HCT116 (cell line): ENCODE results near the gene GFOD1. TPM values are rescaled to one million over a fixed set of nuclear protein-coding genes. Genes with fewer than 3 reads are reported as not detected.

ENCODE experiments used
- ATAC-seq: fragments of 200-7000 bp; cut with Tn5 transposase; 2 replicates; pipeline ENCODE4 v1.9.1; 2020; ENCODE audit warnings: mild to moderate bottlenecking, moderate library complexity
- BruUV-seq: library from RNA; stranded (reverse); fragments of 400-500 nt; replicated peaks from 2 replicates; lab custom pipeline; 2021; lab: Mats Ljungman, UMichigan
- CTCF ChIA-PET: fragments of 300-600 bp; sonication (Branson Sonifier 250); formaldehyde crosslinking; loops from one replicate; lab custom pipeline; 2021; ENCODE audit warnings: antibody characterized with exemption; lab: Charles Lee
- POLR2A ChIA-PET: fragments of 300-600, 350-600 bp; sonication (Branson Sonifier 250); formaldehyde crosslinking; loops from one replicate; lab custom pipeline; 2021; ENCODE audit warnings: antibody characterized with exemption; lab: Charles Lee
- RAD21 ChIA-PET, 2 experiments: fragments of 300-600 bp; sonication (Branson Sonifier 250); formaldehyde crosslinking; loops; one replicate each; lab custom pipeline; 2023; ENCODE audit warnings: low total read pairs in 2 of 2; ENCODE audit not compliant: uncharacterized antibody in 2 of 2, unreplicated experiment in 2 of 2, low non-redundant PET in 1 of 2; lab: Charles Lee
- DNase-seq: peaks from one replicate; pipeline ENCODE4 v3.0.0-alpha.2; 2010; ENCODE audit warnings: low read depth, low spot score
- H2AFZ ChIP-seq: fragments of 200-600 bp; shearing (Covaris generic), sonication (generic); 2 replicates; pipeline ENCODE4 v1.6.1; 2017; ENCODE audit warnings: low read depth, mixed run types, mixed read lengths, antibody characterized with exemption, low read length; ENCODE audit not compliant: poor library complexity, severe bottlenecking
- H3K27ac ChIP-seq: 2 replicates; pipeline ENCODE4 v1.5.1; 2012; ENCODE audit warnings: low read depth, low read length
- H3K27me3 ChIP-seq: fragments of 200-600 bp; sonication (generic); 2 replicates; pipeline ENCODE4 v1.6.1; 2016; ENCODE audit warnings: mixed run types, low read length, mixed read lengths; ENCODE audit not compliant: insufficient read depth
- H3K36me3 ChIP-seq, 2 experiments: fragments of 200-500 bp in 1 of 2; fragments of 200-600 bp in 1 of 2; sonication (Bioruptor generic) in 1 of 2; sonication (generic) in 1 of 2; 2 replicates each; pipeline versions ENCODE4 v1.5.1 to v1.6.1; 2014 to 2016; ENCODE audit warnings: low read length in 2 of 2, inconsistent platforms in 1 of 2, mixed read lengths in 1 of 2, mixed run types in 1 of 2; ENCODE audit not compliant: insufficient read depth in 2 of 2, control insufficient read depth in 1 of 2
- H3K4me1 ChIP-seq, 2 experiments: fragments of 200-600 bp in 1 of 2; sonication (generic) in 1 of 2; 2 replicates each; pipeline versions ENCODE4 v1.5.1 to v1.6.1; 2012 to 2017; ENCODE audit warnings: low read length in 2 of 2, inconsistent platforms in 1 of 2, mild to moderate bottlenecking in 1 of 2, mixed read lengths in 1 of 2, mixed run types in 1 of 2, moderate library complexity in 1 of 2; ENCODE audit not compliant: insufficient read depth in 2 of 2, control insufficient read depth in 1 of 2
- H3K4me2 ChIP-seq: fragments of 200-600 bp; sonication (generic); 2 replicates; pipeline ENCODE4 v1.6.1; 2017; ENCODE audit warnings: mixed run types, low read length, mixed read lengths
- H3K4me3 ChIP-seq, 2 experiments: fragments of 200-600 bp in 1 of 2; sonication (generic) in 1 of 2; replicated peaks in 1 of 2; 2 replicates each; pipeline ENCODE4 v1.5.1; 2011 to 2016; ENCODE audit warnings: low read length in 2 of 2, control low read depth in 1 of 2, low read depth in 1 of 2, mild to moderate bottlenecking in 1 of 2, mixed read lengths in 1 of 2, mixed run types in 1 of 2
- H3K79me2 ChIP-seq: fragments of 200-600 bp; sonication (generic); 2 replicates; pipeline ENCODE4 v1.6.1; 2017; ENCODE audit warnings: mild to moderate bottlenecking, mixed run types, low read length, moderate library complexity, mixed read lengths; ENCODE audit not compliant: insufficient read depth
- H3K9ac ChIP-seq: fragments of 200-600 bp; sonication (generic); 2 replicates; pipeline ENCODE4 v1.6.1; 2016; ENCODE audit warnings: low read length, mixed read lengths
- H3K9me2 ChIP-seq: fragments of 200-600 bp; sonication (generic), shearing (Covaris generic); 2 replicates; pipeline ENCODE4 v1.6.1; 2017; ENCODE audit warnings: mixed run types, mild to moderate bottlenecking, moderate library complexity; ENCODE audit not compliant: insufficient read depth
- H3K9me3 ChIP-seq, 2 experiments: fragments of 200-500 bp in 1 of 2; fragments of 200-600 bp in 1 of 2; sonication (Bioruptor generic) in 1 of 2; sonication (generic) in 1 of 2; 2 replicates each; pipeline ENCODE4 v1.6.1; 2014 to 2017; ENCODE audit warnings: low read length in 2 of 2, mixed read lengths in 2 of 2, inconsistent platforms in 1 of 2, low read depth in 1 of 2, mild to moderate bottlenecking in 1 of 2, mixed run types in 1 of 2, moderate library complexity in 1 of 2; ENCODE audit not compliant: control insufficient read depth in 1 of 2, insufficient read depth in 1 of 2
- H4K20me1 ChIP-seq: fragments of 200-600 bp; sonication (generic), shearing (Covaris generic); 2 replicates; pipeline ENCODE4 v1.6.1; 2017; ENCODE audit warnings: mixed run types, mild to moderate bottlenecking, moderate library complexity; ENCODE audit not compliant: insufficient read depth
- ELF1 ChIP-seq: IDR thresholded peaks from 2 replicates; pipeline ENCODE4 v1.6.1; 2012; ENCODE audit warnings: low read depth, borderline replicate concordance
- JUND ChIP-seq: IDR thresholded peaks from 2 replicates; pipeline ENCODE4 v1.6.1; 2012
- POLR2AphosphoS5 ChIP-seq: IDR thresholded peaks from 2 replicates; pipeline ENCODE4 v1.6.1; 2011; ENCODE audit warnings: mild to moderate bottlenecking, low read depth, low read length, moderate library complexity
- SIN3A ChIP-seq: IDR thresholded peaks from 2 replicates; pipeline ENCODE4 v1.6.1; 2012; ENCODE audit warnings: low read depth
- TCF7L2 ChIP-seq: IDR thresholded peaks from 2 replicates; pipeline ENCODE4 v1.7.0; 2011; ENCODE audit warnings: borderline replicate concordance, inconsistent platforms; ENCODE audit not compliant: insufficient read depth, insufficient read length; ENCODE audit errors: extremely low read depth
- YY1 ChIP-seq: IDR thresholded peaks from 2 replicates; pipeline ENCODE4 v1.6.1; 2011; ENCODE audit warnings: low read length, low read depth, moderate library complexity, mild to moderate bottlenecking; ENCODE audit not compliant: insufficient replicate concordance; ENCODE audit errors: extremely low read depth
- intact Hi-C: fragments of 100-400 bp; cut with micrococcal nuclease; formaldehyde crosslinking; loops from 2 replicates; pipeline ENCODE4 v1.10.0; 2022
- total RNA-seq: library from RNA; stranded (reverse); gene quantifications from one replicate; pipeline ENCODE4 v1.2.1, GENCODE V29; 2021; ENCODE audit not compliant: unreplicated experiment
- TF ChIP-seq, protein P1 (sequence below): IDR thresholded peaks from 2 replicates; pipeline ENCODE4 v1.6.1; 2012; ENCODE audit warnings: low read depth
- TF ChIP-seq, protein P2 (sequence below): IDR thresholded peaks from 2 replicates; pipeline ENCODE4 v1.6.1; 2012
- TF ChIP-seq, protein P3 (sequence below), 3 experiments: fragments of 200-600 bp in 1 of 3; sonication (generic) in 1 of 3; IDR thresholded peaks in 2 of 3; conservative IDR thresholded peaks in 1 of 3; 2 replicates each; pipeline ENCODE4 v1.5.1; 2012 to 2017; ENCODE audit warnings: low read depth in 2 of 3, low read length in 2 of 3, antibody characterized with exemption in 1 of 3, borderline replicate concordance in 1 of 3, control low read depth in 1 of 3, mild to moderate bottlenecking in 1 of 3, mixed read lengths in 1 of 3, mixed run types in 1 of 3, moderate library complexity in 1 of 3; ENCODE audit not compliant: insufficient read depth in 1 of 3

GFOD1 gene
- total RNA-seq, 1 experiment from 2014 or later, result 3.8 TPM

DNA sequence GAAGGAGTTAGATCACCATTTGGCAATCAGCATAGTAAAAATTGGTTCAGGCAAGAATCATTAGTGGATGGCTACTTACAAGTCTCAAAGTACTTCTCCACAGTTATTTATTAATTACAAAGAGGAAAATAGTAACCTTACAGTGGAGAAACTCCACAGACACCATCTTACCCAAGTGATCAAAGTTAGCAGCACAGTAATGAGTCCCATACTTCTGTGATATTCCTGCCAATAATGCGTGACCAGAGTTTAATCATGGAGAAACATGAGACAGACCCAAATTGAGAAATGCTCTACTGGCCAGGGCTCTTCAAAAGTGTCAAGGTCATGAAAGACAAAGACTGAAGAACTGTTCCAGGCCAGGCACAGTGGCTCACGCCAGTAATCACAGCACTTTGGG is 168.6 kb downstream of the GFOD1 start (continued):
- TF ChIP-seq, protein P1, sequence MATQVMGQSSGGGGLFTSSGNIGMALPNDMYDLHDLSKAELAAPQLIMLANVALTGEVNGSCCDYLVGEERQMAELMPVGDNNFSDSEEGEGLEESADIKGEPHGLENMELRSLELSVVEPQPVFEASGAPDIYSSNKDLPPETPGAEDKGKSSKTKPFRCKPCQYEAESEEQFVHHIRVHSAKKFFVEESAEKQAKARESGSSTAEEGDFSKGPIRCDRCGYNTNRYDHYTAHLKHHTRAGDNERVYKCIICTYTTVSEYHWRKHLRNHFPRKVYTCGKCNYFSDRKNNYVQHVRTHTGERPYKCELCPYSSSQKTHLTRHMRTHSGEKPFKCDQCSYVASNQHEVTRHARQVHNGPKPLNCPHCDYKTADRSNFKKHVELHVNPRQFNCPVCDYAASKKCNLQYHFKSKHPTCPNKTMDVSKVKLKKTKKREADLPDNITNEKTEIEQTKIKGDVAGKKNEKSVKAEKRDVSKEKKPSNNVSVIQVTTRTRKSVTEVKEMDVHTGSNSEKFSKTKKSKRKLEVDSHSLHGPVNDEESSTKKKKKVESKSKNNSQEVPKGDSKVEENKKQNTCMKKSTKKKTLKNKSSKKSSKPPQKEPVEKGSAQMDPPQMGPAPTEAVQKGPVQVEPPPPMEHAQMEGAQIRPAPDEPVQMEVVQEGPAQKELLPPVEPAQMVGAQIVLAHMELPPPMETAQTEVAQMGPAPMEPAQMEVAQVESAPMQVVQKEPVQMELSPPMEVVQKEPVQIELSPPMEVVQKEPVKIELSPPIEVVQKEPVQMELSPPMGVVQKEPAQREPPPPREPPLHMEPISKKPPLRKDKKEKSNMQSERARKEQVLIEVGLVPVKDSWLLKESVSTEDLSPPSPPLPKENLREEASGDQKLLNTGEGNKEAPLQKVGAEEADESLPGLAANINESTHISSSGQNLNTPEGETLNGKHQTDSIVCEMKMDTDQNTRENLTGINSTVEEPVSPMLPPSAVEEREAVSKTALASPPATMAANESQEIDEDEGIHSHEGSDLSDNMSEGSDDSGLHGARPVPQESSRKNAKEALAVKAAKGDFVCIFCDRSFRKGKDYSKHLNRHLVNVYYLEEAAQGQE, result no peak
- TF ChIP-seq TCF7L2, result no peak
- no peak for TF ChIP-seq SIN3A
- no peak for TF ChIP-seq POLR2AphosphoS5
- no peak for TF ChIP-seq ELF1

DNA sequence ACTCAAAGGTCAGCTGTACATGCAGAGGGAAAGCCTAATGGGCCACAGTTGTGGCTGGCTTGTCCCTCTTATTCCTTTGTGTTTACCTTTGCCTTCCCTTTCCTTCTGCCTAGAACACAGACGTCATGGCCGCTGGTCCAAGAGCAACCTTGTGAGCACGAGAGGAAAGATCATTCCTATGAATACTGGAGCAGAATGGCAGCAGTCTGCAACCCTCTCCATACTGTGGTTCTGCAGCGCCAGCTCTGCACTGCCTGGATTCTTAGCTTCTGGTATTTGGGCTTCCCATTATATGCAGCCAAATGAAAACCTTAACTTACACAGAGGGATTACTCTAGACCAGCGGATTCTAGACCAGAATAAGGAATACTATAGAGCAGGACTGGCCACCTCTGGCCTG is 171.5 kb downstream of the GFOD1 start:
- H3K4me1 ChIP-seq, result no peaks in the 10 kb centered on the region

More for the DNA sequence above, 171.5 kb downstream of the GFOD1 start:
- DNase-seq, result no peak
- peaks cover 0 to 20% of the 10 kb centered on the region in 2 experiments; a peak in 1 of 4 replicates for H3K36me3 ChIP-seq
- no peaks in the 10 kb centered on the region for H3K9me3 ChIP-seq
- H3K4me3 ChIP-seq, result no peak overlapping the region
- no TSS peak for BruUV-seq
- ChIA-PET RAD21 (no interaction called here), CTCF (no interaction called here)
- no peaks in the 10 kb centered on the region for H4K20me1 ChIP-seq
- H3K9ac ChIP-seq, result no peak overlapping the region
- TF ChIP-seq JUND (no peak), YY1 (no peak)
- TF ChIP-seq, protein P1, result no peak
- TF ChIP-seq, protein P2, sequence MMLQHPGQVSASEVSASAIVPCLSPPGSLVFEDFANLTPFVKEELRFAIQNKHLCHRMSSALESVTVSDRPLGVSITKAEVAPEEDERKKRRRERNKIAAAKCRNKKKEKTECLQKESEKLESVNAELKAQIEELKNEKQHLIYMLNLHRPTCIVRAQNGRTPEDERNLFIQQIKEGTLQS, result no peak
- TF ChIP-seq, protein P3, sequence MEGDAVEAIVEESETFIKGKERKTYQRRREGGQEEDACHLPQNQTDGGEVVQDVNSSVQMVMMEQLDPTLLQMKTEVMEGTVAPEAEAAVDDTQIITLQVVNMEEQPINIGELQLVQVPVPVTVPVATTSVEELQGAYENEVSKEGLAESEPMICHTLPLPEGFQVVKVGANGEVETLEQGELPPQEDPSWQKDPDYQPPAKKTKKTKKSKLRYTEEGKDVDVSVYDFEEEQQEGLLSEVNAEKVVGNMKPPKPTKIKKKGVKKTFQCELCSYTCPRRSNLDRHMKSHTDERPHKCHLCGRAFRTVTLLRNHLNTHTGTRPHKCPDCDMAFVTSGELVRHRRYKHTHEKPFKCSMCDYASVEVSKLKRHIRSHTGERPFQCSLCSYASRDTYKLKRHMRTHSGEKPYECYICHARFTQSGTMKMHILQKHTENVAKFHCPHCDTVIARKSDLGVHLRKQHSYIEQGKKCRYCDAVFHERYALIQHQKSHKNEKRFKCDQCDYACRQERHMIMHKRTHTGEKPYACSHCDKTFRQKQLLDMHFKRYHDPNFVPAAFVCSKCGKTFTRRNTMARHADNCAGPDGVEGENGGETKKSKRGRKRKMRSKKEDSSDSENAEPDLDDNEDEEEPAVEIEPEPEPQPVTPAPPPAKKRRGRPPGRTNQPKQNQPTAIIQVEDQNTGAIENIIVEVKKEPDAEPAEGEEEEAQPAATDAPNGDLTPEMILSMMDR (IDR thresholded peaks at IDR 0.05 in 2 of 3, conservative IDR thresholded peaks at IDR 0.05 in 1 of 3; ENCODE audit: borderline replicate concordance in 1 of 3, insufficient read depth in 1 of 3, low read depth in 2 of 3, low read length in 2 of 3), result no peak
- TF ChIP-seq, all 23 proteins: peak for 0
- no peak for ATAC-seq
- intact Hi-C loops, result no loop called here
- Histone ChIP-seq H3K27ac (no peak overlapping the region), H3K9me2 (no peaks in the 10 kb centered on the region), H3K4me2 (no peak overlapping the region), H3K27me3 (no peaks in the 10 kb centered on the region), H2AFZ (no peak overlapping the region), H3K79me2 (no peaks in the 10 kb centered on the region)
- POLR2A ChIA-PET, result no interaction called here
